ENCODE measurements around the gene DNAH11. TPM values are rescaled to one million over a fixed set of nuclear protein-coding genes. Genes with fewer than 3 reads are reported as not detected.

Gene DNAH11
- total and polyA plus RNA-seq, 9 of the 15 experiments (the other 6 are each of a cell fraction or from before 2014, with no cell fraction given) = under 0.01 TPM; not detected in 7

- Histone ChIP-seq H2AFZ (ENCODE audit: low read depth, low read length) (no peak overlapping the region), H3K9ac (ENCODE audit: insufficient read depth in 1 of 2, low read depth in 2 of 2, low read length in 2 of 2) (no peak overlapping the region), H3K27me3 (ENCODE audit: control insufficient read depth in 2 of 2, insufficient read depth in 2 of 2, low read length in 2 of 2) (peaks cover 4 to 9% of the 10 kb centered on the region in 2 experiments; a peak in 2 of 5 replicates), H3K79me2 (ENCODE audit: control insufficient read depth, insufficient read depth, low read length) (no peaks in the 10 kb centered on the region), H3K4me1 (replicated peaks in 1 of 2; ENCODE audit: control insufficient read depth in 2 of 2, insufficient read depth in 2 of 2, low read length in 2 of 2) (no peaks in the 10 kb centered on the region), H3K4me3 (no peak overlapping the region), H4K20me1 (replicated peaks; ENCODE audit: control insufficient read depth, insufficient read depth, low read length) (no peaks in the 10 kb centered on the region), H3K9me1 (ENCODE audit: control insufficient read depth, insufficient read depth, low read length) (no peaks in the 10 kb centered on the region), H3K9me3 (replicated peaks; ENCODE audit: control insufficient read depth, insufficient read depth, low read depth, low read length) (no peaks in the 10 kb centered on the region), H3K4me2 (ENCODE audit: insufficient read depth, low read length) (no peak overlapping the region), H3K27ac (ENCODE audit: extremely low read depth, low read depth, low read length) (no peak overlapping the region), H3K36me3 (ENCODE audit: control insufficient read depth, insufficient read depth, low read length) (no peaks in the 10 kb centered on the region)
- FAIRE-seq = no peak
- CTCF ChIA-PET (ENCODE audit: low intra/inter-chr PET ratio) = no interaction called here
- no TSS peak for BruUV-seq (replicated peaks)
- no peak for ATAC-seq
- TF ChIP-seq ZNF253 (CRISPR knock-in tag; conservative IDR thresholded peaks at IDR 0.05) (no peak), HES1 (IDR thresholded peaks at IDR 0.05; ENCODE audit: low read depth) (no peak), PHF20 (IDR thresholded peaks at IDR 0.05; ENCODE audit: partially characterized antibody) (no peak), ZSCAN32 (CRISPR knock-in tag; IDR thresholded peaks at IDR 0.05) (no peak), RB1 (IDR thresholded peaks at IDR 0.05; ENCODE audit: low read depth) (no peak), PREB (CRISPR knock-in tag; IDR thresholded peaks at IDR 0.05) (no peak), CGGBP1 (CRISPR knock-in tag; IDR thresholded peaks at IDR 0.05) (no peak), WHSC1 (IDR thresholded peaks at IDR 0.05; ENCODE audit: low read length) (no peak), ZNF764 (CRISPR knock-in tag; IDR thresholded peaks at IDR 0.05; ENCODE audit: low read depth) (no peak), ZNF408 (CRISPR knock-in tag; IDR thresholded peaks at IDR 0.05; ENCODE audit: low read depth) (no peak), RBM25 (IDR thresholded peaks at IDR 0.05; ENCODE audit: low read depth, low read length, severe bottlenecking) (no peak), ZZZ3 (IDR thresholded peaks at IDR 0.05) (no peak)
- 10% methylated on average over 6 of the region's 6 CpGs for WGBS (ENCODE audit: insufficient coverage, low coverage, missing lambda C conversion rate)
- intact Hi-C loops (cut with micrococcal nuclease) = no loop called here
- in situ Hi-C loops (cut with MboI) = no loop called here
- DNase-seq (ENCODE audit: extremely low read depth in 1 of 4, low spot score in 3 of 4) = no peak
- POLR2A ChIA-PET = no interaction called here
Measured at GRCh38 chr7:21910253-21910652, 367.4 kb downstream of the DNAH11 start.

Measured in K562 (cell line).